ENCODE measurements around the gene DKK3.

DNA sequence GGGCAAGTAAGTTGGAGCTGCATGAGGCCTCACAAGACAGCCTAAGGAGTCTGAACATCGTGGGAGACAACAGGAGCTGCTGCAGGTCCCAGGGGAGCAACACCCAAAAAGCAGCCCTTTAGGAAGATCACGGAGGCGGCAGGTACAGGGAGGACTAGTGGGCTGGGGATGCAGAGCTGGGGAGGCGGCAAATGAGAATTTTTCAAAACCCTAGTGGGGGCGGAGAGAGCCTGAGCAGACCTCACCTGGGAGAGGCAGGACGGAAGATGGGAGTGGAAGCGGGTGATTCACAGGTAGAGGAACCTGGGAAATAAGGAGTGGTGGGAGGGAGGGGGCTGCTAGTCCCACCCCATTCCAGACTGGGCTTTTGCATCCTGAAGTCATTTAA lies 42.1 kb downstream of the DKK3 start:
- TF ChIP-seq ARNTL (CRISPR knock-in tag; IDR thresholded peaks at IDR 0.05; ENCODE audit: borderline replicate concordance, low read depth) = no peak
- TF ChIP-seq ESRRG (CRISPR knock-in tag; IDR thresholded peaks at IDR 0.05) = no peak
- TF ChIP-seq SNAI2 (CRISPR knock-in tag; IDR thresholded peaks at IDR 0.05) = no peak
- no peak for TF ChIP-seq TSHZ2 (CRISPR knock-in tag; IDR thresholded peaks at IDR 0.05)
- TF ChIP-seq CREB5 (CRISPR knock-in tag; IDR thresholded peaks at IDR 0.05; ENCODE audit: low read depth) = no peak
- TF ChIP-seq, protein P1, sequence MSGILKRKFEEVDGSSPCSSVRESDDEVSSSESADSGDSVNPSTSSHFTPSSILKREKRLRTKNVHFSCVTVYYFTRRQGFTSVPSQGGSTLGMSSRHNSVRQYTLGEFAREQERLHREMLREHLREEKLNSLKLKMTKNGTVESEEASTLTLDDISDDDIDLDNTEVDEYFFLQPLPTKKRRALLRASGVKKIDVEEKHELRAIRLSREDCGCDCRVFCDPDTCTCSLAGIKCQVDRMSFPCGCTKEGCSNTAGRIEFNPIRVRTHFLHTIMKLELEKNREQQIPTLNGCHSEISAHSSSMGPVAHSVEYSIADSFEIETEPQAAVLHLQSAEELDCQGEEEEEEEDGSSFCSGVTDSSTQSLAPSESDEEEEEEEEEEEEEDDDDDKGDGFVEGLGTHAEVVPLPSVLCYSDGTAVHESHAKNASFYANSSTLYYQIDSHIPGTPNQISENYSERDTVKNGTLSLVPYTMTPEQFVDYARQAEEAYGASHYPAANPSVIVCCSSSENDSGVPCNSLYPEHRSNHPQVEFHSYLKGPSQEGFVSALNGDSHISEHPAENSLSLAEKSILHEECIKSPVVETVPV (CRISPR knock-in tag; IDR thresholded peaks at IDR 0.05) = no peak
- TF ChIP-seq, protein P2, sequence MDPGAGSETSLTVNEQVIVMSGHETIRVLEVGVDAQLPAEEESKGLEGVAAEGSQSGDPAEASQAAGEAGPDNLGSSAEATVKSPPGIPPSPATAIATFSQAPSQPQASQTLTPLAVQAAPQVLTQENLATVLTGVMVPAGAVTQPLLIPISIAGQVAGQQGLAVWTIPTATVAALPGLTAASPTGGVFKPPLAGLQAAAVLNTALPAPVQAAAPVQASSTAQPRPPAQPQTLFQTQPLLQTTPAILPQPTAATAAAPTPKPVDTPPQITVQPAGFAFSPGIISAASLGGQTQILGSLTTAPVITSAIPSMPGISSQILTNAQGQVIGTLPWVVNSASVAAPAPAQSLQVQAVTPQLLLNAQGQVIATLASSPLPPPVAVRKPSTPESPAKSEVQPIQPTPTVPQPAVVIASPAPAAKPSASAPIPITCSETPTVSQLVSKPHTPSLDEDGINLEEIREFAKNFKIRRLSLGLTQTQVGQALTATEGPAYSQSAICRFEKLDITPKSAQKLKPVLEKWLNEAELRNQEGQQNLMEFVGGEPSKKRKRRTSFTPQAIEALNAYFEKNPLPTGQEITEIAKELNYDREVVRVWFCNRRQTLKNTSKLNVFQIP (CRISPR knock-in tag; IDR thresholded peaks at IDR 0.05; ENCODE audit: borderline replicate concordance, low read depth) = no peak
- no peak for TF ChIP-seq ZNF565 (CRISPR knock-in tag; conservative IDR thresholded peaks at IDR 0.05; ENCODE audit: low read depth)
- no peak for TF ChIP-seq BACH2 (CRISPR knock-in tag; IDR thresholded peaks at IDR 0.05; ENCODE audit: borderline replicate concordance)
- no peak for TF ChIP-seq OSR1 (CRISPR knock-in tag; IDR thresholded peaks at IDR 0.05)
- TF ChIP-seq PATZ1 (CRISPR knock-in tag; IDR thresholded peaks at IDR 0.05; ENCODE audit: borderline replicate concordance) = no peak
- TF ChIP-seq RARB (CRISPR knock-in tag; IDR thresholded peaks at IDR 0.05) = no peak
- no peak for TF ChIP-seq GLIS3 (CRISPR knock-in tag; IDR thresholded peaks at IDR 0.05)

Data from SK-N-SH treated with all-trans-retinoic acid at 6 μM for 48 hours (cell line).